ENCODE data around the gene XRN2.

DNA sequence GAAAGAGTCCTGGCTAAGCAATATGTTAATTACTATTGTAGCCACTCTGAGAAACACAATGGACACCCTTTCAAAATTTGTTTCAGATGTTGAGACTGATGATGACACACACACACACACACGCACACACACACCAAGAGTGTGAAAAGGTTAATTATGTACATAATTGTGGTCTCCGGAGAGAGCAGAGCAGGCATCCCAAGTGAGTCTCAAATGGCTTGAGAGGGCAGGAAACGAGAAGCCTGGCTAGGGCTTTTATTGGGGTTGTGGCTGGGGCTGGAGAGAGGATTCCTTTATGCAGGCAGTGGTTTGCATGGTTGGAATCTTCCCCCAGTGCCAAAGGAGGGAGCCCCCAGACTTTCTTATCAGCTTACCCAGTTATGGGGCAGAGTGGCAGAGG is 132.4 kb downstream of the XRN2 start:
- TF ChIP-seq YY1 (IDR thresholded peaks at IDR 0.05; ENCODE audit: insufficient read depth, insufficient replicate concordance, low read depth, low read length) (no peak), KLF13 (CRISPR knock-in tag; IDR thresholded peaks at IDR 0.05) (no peak), NCOA2 (CRISPR knock-in tag; IDR thresholded peaks at IDR 0.05) (no peak)

All from HepG2 (cell line).